ENCODE data around the gene CALN1.
"Not testable (repeated sequence)": the region's sequence is repeated elsewhere in the genome, so short reads cannot be mapped to it uniquely, and the experiment has no call there.

Gene CALN1

DNA sequence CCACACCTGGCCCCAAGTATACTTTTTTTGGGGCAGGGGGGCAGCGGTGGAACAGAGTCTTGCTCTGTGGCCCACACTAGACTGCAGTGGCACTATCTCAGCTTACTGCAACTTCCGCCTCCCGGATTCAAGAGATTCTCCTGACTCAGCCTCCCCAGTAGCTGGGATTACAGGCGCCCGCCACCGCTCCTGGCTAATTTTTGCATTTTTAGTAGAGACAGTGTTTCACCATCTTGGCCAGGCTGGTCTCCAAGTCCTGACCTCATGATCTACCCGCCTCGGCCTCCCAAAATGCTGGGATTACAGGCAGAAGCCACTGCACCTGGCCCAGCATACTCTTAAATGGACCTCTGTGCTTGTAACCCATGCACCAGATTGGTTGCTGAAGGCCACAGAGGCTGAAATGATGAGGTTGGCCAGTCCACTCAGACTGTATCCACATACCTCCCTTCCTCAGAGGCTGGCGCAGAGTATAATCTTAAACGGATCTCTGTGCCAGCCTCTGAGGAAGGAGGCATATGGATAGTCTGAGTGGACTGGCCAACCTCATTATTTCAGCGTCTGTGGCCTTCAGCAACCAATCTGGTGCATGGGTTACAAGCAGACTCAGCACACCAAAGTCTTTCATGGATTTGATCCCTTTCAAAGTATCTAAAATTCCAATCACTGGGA lies 3.0 kb downstream of the CALN1 start:
- DNase-seq: no peak

- no peak for DNase-seq
These were observed 5.2 kb downstream of the CALN1 start for GRCh38 chr7:72406820-72407403.

- DNase-seq: no peak
These were observed 6.3 kb downstream of the CALN1 start for GRCh38 chr7:72405871-72406270.

DNA sequence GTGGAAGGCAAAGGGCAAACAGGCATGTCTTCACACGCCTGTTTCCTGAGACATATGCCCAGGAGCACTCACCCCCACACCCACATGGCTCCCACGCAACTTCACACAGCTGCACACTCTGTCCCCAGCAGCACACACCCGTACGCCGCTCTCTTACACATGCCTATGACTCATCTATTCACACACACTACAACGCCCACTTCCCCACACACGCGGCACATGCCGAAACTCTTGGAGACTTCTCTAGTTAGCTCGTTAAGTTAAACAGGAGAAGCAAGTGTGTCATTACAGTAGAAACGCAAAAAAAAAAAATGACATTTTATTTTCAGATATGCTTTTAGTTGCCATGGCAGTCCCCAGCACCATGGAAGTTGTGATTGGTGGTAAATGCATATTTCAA lies 6.7 kb downstream of the CALN1 start:
- DNase-seq: no peak

DNA sequence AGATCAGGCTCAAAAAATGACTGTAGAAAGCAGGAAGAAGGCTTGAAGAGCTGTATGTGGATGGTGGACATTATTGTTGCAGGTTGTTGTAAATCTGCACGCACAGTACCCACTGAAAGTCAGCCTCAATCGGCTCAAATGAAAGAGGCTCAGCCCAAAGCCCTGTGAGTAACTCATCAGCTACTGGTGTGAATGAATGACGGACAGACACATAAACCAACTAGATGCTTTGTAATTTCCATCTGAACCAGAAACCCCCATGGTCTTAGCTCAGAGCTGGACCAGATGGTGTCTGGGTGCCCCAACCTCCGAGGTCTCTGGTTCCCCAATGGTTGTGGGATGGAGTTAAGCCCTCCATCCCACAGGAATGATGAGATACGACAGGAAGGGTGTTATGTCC lies 7.4 kb downstream of the CALN1 start:
- no peak for DNase-seq

GRCh38 chr7:72403458-72404076 lies 8.6 kb downstream of the CALN1 start:
- no peak for DNase-seq

- no peak for DNase-seq
These were observed 18.1 kb downstream of the CALN1 start for GRCh38 chr7:72394016-72394415.

GRCh38 chr7:72391821-72392377 lies 20.2 kb downstream of the CALN1 start:
- DNase-seq: no peak

DNA sequence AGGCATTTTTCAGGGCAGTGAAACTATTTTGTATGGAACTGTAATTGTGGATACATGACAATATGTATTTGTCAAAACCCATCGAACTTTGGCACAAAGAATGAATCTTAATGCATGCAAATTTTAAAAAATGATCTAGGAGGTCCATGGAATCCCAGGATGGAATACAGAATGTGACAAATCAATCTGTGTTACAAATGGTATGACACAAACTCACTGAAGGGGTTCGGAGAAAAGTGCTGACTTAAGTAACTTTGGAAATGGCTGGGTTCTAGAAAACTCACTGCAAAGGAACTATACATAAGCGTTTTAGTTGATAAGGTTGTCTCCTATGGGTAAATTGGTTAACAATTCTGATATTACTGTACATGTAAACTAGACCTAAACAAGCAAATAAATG lies 26.0 kb downstream of the CALN1 start:
- no peak for DNase-seq

DNA sequence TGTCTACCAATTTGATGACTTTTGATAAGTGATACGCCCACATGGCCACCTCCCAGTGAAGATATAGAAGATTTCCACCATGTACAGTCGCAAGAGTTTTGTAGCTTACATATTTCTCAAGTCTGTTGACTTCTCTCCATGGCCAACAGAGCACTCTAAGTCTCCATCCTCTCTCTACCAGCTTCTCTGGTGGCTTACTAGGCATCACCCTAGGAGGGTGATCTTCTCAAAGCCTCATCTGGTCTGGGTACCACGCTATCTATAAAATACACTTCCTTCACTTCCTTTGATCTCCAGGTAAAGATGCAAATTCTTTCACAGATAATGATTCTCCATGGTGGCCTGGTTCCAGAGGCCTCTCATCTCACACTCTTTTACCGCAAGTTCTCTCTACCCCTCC lies 49.9 kb downstream of the CALN1 start:
- no peak for DNase-seq

DNA sequence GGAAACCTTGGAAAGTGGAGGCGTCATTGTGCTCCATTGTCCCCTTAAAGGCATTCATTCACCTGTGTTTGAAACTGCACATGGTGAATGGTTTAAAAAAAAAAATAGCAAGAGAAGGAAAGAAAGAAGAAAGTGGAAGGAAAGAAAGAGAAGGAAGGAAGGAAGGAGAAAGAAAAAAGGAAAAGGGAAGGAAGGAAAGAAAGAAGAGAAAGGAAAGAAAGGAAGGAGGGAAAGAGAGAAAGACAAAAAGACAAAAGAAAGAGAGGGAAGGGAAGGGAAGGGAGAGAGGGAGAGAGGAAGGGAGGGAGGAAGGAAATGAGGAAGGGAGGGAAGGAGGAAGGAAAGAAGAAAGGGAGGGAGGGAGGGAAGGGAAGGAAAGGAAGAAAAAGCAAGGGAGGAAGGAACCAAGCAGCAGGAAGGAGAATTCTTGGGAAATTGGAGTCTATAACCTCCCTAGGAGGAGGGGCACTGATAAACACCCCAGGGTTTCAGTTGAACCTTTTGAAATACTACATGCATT lies 66.9 kb downstream of the CALN1 start:
- no peak for DNase-seq

DNA sequence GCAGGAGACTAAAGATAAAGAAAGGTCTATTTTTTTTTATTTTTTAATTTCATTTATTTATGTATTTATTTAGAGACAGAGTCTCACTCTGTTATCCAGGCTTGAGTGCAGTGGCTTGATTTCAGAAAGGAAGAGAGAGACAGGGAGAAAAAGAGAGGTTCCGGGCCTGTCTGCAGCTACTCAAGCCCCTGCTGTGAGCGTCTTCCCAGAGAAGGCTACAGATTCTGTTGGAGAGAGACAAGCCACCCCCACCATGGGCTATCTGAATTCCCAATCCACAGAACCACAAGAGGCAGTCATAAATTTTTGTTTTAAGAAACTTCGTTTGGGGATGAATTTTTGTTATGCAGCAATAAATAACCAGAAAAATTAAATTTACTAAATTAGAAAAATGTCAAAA lies 68.1 kb downstream of the CALN1 start:
- DNase-seq: no peak

GRCh38 chr7:72343354-72343753 lies 68.8 kb downstream of the CALN1 start:
- not testable (repeated sequence) for DNase-seq

GRCh38 chr7:72337390-72338167 lies 74.6 kb downstream of the CALN1 start:
- DNase-seq: no peak

DNA sequence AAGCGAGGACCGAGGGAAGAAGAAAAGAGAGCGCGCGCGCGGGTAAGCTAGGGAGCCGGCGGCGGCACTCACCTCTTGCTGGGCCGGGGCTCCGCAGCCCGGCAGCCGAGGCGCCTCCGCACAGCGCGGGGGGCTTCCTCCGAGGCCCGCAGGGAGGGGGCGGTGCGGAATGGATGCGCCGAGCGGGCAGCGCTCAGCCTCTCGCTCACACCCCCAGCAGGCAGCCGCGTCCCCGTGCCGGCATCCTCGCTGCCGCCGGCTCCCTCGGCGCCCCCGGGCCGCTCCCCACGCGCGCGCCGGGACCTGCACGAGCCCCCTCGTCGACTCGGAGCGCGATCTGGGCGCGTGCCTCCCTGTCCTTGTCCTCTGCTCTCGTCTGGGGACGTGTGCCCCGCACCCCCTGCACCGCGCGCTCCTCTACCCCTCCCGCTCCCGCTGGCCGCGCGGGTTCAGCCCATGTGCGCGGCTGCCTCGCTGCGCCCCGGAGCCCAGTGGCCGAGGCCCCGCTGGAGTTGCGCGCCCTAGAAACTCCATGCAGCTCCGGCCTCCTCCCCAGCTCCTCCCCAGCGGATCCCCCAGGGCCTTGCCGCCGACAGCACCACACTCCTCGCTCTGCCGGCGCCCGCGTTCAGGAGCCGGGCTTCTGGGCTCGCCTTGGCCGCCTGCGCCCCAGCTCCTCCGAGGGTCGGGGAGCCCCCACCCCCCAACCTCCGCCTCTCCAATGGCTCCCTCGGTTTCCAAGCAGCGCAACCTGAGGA lies 75.3 kb downstream of the CALN1 start:
- DNase-seq: no peak

DNA sequence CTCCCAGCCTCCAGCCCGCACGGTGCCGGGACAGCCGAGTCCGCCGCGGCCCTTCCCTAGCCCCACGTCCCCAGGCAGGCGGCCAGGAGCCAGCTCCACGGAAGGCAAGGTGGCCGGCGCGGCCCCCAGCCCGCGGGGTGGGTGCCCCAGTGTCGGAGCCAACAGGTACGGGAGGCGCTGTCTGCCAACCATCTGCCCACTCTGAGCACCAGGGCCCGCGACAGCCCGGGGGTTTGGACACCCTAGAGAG lies 75.8 kb downstream of the CALN1 start:
- no peak for DNase-seq

GRCh38 chr7:72335561-72336381 lies 76.4 kb downstream of the CALN1 start:
- no peak for DNase-seq

GRCh38 chr7:72334698-72335097 lies 77.4 kb downstream of the CALN1 start:
- no peak for DNase-seq

GRCh38 chr7:72334066-72334465 lies 78.1 kb downstream of the CALN1 start:
- DNase-seq: no peak

- no peak for DNase-seq
These were observed 85.3 kb downstream of the CALN1 start for GRCh38 chr7:72326811-72327210.

DNA sequence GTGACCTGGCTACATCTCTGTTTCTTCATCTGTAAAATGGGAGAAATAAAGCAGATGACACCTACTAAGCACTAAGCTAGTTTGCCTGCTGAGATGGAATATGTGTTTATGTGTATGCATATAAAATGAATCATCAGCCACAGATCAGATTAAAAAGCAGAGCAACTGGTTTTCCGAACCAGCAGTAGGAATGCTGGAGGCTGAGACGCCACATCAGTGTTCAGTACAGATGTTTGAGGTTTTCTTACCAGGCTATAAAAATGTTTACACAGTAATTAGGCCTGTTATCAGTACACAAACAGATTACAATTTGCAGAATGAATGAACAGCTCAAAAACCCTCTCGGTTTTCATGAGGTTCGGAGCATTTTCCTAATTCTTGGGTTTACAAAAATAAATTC lies 85.8 kb downstream of the CALN1 start:
- DNase-seq: no peak

DNA sequence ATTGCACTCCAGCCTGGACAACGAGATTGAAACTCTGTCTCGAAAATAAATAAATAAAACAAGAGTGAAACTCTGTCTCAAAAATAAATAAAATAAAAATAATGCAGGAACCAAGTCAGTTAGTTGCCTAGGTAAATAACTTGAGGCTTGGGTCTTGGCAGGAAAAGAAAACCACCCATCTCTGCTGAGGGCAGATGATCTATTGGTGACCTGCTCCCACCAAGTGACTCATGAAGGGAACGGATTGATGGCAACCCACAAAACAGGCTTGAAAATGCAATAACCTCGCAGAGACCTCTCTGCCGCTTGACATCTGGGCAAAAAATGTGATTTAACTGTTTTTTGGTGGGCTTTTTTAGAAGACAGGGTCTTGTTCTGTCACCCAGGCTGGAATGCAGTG lies 86.6 kb downstream of the CALN1 start:
- no peak for DNase-seq

Measured in activated CD4-positive, alpha-beta T cell treated with anti-CD3 and anti-CD28 coated beads, Interleukin-2, amount 50 U/mL, for 4 hours (primary cell).